ENCODE results near the gene LIG3. TPM values are rescaled to one million over a fixed set of nuclear protein-coding genes. Genes with fewer than 3 reads are reported as not detected.
"Not testable (repeated sequence)": the region's sequence is repeated elsewhere in the genome, so short reads cannot be mapped to it uniquely, and the experiment has no call there.

LIG3 gene
- 16.2 and 19.4 TPM in 2 replicates for total RNA-seq (2012; rRNA removed)

GRCh38 chr17:34980353-34980680 is at the start of gene LIG3:
LIG3 (plus strand) TSS chr17:34980512; CDS start chr17:34983006, 2,494 bp downstream.
- Histone ChIP-seq H3K4me1 (ENCODE audit: control insufficient read depth, insufficient read depth, low read length) (peaks cover 17% of the 10 kb centered on the region), H3K27me3 (ENCODE audit: control insufficient read depth, insufficient read depth, low read length) (no peaks in the 10 kb centered on the region), H3K9ac (ENCODE audit: low read depth, low read length) (peak within 1 kb of the TSS; percentile 100), H3K36me3 (ENCODE audit: insufficient read depth, low read length) (no peaks in the 10 kb centered on the region), H3K4me3 (ENCODE audit: low read length) (peak within 1 kb of the TSS; percentile 95), H3K4me2 (ENCODE audit: low read length) (peak within 1 kb of the TSS; percentile 89), H3K9me3 (replicated peaks; ENCODE audit: low read length) (no peaks in the 10 kb centered on the region)

DNA sequence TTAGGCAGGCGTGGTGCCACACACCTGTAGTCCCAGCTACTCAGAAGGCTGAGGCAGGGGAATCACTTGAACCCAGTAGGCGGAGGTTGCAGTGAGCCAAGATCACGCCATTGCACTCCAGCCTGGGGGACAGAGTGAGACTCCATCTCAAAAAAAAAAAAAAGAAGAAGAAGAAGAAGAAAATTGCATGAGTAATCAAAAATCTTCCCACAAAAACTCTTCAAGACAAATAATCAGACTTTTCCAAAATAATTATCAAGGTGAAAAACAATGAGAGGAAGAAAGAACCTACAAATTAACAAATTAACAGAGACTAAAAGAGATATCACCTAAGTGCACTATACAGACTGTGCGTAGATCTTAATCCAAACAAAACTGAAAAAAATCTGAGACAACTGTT is 29.5 kb upstream of the LIG3 start:
- H3K36me3 ChIP-seq (ENCODE audit: insufficient read depth, low read length); H3K4me3 ChIP-seq (ENCODE audit: low read length); H3K9me3 ChIP-seq (replicated peaks; ENCODE audit: low read length); H3K27me3 ChIP-seq (ENCODE audit: control insufficient read depth, insufficient read depth, low read length); H3K9ac ChIP-seq (ENCODE audit: low read depth, low read length); H3K4me2 ChIP-seq (ENCODE audit: low read length); H3K4me1 ChIP-seq (ENCODE audit: control insufficient read depth, insufficient read depth, low read length): not testable (repeated sequence)

- no peaks in the 10 kb centered on the region for H3K36me3 ChIP-seq (ENCODE audit: insufficient read depth, low read length)
- H3K4me3 ChIP-seq (ENCODE audit: low read length): no peak overlapping the region
- peaks cover 12% of the 10 kb centered on the region for H3K4me1 ChIP-seq (ENCODE audit: control insufficient read depth, insufficient read depth, low read length)
- no peaks in the 10 kb centered on the region for H3K27me3 ChIP-seq (ENCODE audit: control insufficient read depth, insufficient read depth, low read length)
- H3K9ac ChIP-seq (ENCODE audit: low read depth, low read length): no peak overlapping the region
- H3K9me3 ChIP-seq (replicated peaks; ENCODE audit: low read length): no peaks in the 10 kb centered on the region
- H3K4me2 ChIP-seq (ENCODE audit: low read length): no peak overlapping the region
These were observed 21.9 kb upstream of the LIG3 start for GRCh38 chr17:34958438-34958837.

DNA sequence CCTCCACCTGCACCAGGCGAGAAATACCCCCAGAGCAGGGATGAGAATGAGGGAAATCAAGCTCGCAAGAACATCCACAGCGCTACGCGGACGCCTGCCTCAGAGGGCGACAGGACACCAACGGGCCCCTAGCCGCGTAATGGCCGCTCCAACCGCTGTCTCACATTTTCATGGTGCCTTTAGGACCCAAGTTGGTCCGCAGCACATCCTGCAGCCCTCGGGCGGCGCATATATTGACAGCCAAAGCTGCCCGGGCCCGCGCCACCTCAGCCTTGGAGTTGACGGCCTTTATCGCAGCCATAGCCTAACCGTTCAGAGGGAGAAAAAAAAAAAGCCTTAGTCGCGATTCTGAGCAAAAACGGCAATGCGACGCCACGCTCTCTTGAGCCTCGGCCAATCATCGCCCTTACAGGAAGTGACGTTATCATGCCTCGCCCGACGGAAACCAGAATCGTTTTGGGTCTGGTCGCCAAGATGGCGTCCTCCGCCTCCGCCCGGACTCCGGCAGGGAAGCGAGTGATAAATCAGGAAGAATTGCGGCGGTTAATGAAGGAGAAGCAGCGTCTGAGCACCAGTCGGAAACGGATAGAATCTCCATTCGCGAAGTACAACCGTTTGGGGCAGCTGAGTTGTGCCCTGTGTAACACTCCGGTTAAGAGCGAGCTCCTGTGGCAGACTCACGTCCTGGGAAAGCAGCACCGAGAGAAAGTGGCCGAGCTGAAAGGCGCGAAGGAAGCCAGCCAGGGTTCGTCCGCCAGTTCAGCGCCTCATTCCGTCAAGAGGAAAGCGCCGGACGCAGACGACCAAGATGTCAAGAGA is 19.0 kb upstream of the LIG3 start, which contains the start of the genes CCT6B and ZNF830:
CCT6B (minus strand) TSS at position 368 of the 819 bp plus-strand sequence; CDS start at position 301, 67 bp downstream.
ZNF830 (plus strand) TSS at position 448 of the 819 bp plus-strand sequence; CDS start at position 475, 27 bp downstream.
- Histone ChIP-seq H3K4me1 (ENCODE audit: control insufficient read depth, insufficient read depth, low read length) (peaks cover 14% of the 10 kb centered on the region), H3K4me3 (ENCODE audit: low read length) (peak within 1 kb of the TSS; percentile 86), H3K9me3 (replicated peaks; ENCODE audit: low read length) (no peaks in the 10 kb centered on the region), H3K4me2 (ENCODE audit: low read length) (peak within 1 kb of the TSS; percentile 96), H3K36me3 (ENCODE audit: insufficient read depth, low read length) (peaks cover 23% of the 10 kb centered on the region), H3K9ac (ENCODE audit: low read depth, low read length) (peak within 1 kb of the TSS; percentile 95), H3K27me3 (ENCODE audit: control insufficient read depth, insufficient read depth, low read length) (no peaks in the 10 kb centered on the region)

DNA sequence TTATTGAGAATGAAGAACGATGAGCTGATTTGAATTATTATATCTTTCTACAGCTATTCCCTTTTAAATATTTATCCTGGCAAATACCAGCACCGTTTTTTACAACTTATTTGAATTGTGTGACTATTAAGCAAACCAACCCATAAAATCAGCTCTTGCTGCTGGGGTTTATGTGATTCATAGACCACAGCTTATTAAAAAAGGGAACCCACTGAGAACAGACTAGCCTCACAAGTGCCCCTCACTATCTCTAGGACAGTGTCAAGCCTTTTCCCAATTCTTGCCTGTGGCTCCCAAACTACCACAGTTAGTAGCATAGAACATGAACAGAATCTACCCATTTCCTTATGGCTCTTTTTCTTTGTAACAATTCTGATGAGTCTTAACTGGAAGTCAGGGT is 6.1 kb upstream of the LIG3 start:
- H3K4me2 ChIP-seq (ENCODE audit: low read length): no peak overlapping the region
- H3K4me3 ChIP-seq (ENCODE audit: low read length): no peak overlapping the region
- H3K9me3 ChIP-seq (replicated peaks; ENCODE audit: low read length): no peaks in the 10 kb centered on the region
- H3K4me1 ChIP-seq (ENCODE audit: control insufficient read depth, insufficient read depth, low read length): no peaks in the 10 kb centered on the region
- no peaks in the 10 kb centered on the region for H3K36me3 ChIP-seq (ENCODE audit: insufficient read depth, low read length)
- H3K27me3 ChIP-seq (ENCODE audit: control insufficient read depth, insufficient read depth, low read length): no peaks in the 10 kb centered on the region
- no peak overlapping the region for H3K9ac ChIP-seq (ENCODE audit: low read depth, low read length)

DNA sequence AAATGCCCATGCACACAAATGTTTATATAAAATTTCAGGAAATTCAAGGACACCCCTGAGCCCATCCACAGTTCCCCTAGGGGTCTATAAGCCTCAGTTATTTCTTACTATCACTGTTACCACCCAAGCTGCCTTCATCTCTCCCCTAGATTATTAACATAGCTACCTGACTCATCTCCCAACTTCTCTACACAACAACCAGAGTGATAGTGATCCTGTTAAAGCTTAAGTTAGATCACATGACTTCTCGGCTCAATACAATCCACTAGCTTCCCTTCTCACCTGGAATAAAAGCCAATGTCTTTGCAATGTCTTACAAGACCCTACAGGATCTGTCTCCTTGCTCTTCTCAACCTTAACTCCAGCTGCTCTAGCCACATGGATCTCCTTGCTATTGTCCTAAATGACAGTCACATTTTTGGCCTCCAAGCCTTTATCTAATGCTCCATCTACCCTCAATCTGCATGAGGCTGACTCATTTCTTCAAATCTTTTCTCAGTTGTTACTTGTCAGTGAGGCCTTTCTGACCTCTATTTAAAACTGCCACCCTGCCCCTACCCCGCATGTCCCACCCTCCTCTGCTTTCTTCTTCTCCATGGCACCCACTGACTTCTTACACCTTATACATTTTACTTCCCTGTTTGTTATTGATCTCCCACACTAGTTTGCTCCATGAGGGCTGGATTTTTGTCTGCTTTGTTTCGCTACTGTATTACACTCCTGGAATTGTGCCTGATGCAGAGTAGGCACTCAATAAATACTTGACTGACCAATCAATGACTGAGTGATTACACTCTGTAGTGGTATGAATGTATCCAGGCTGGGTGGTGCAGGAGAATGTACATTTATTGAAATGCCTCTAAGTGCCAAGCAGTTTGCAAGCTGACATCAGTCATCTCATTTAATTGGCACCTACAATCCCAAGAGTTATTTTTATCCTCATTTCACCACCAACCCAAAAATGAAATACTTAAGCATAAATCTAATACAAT is 5.2 kb upstream of the LIG3 start:
- Histone ChIP-seq H3K4me1 (ENCODE audit: control insufficient read depth, insufficient read depth, low read length) (peaks cover 8% of the 10 kb centered on the region), H3K9ac (ENCODE audit: low read depth, low read length) (no peak overlapping the region)

GRCh38 chr17:34979153-34979552 is 1.2 kb upstream of the LIG3 start:
- Histone ChIP-seq H3K4me1 (ENCODE audit: control insufficient read depth, insufficient read depth, low read length) (peaks cover 17% of the 10 kb centered on the region), H3K9me3 (replicated peaks; ENCODE audit: low read length) (no peaks in the 10 kb centered on the region), H3K36me3 (ENCODE audit: insufficient read depth, low read length) (no peaks in the 10 kb centered on the region), H3K4me3 (ENCODE audit: low read length) (no peak overlapping the region), H3K4me2 (ENCODE audit: low read length) (peak overlapping the region; percentile 89), H3K9ac (ENCODE audit: low read depth, low read length) (no peak overlapping the region), H3K27me3 (ENCODE audit: control insufficient read depth, insufficient read depth, low read length) (no peaks in the 10 kb centered on the region)

More for the DNA sequence above, 5.2 kb upstream of the LIG3 start:
- Histone ChIP-seq H3K36me3 (ENCODE audit: insufficient read depth, low read length) (no peaks in the 10 kb centered on the region), H3K27me3 (ENCODE audit: control insufficient read depth, insufficient read depth, low read length) (no peaks in the 10 kb centered on the region), H3K4me2 (ENCODE audit: low read length) (no peak overlapping the region), H3K4me3 (ENCODE audit: low read length) (no peak overlapping the region), H3K9me3 (replicated peaks; ENCODE audit: low read length) (no peaks in the 10 kb centered on the region)

- Histone ChIP-seq H3K27me3 (ENCODE audit: control insufficient read depth, insufficient read depth, low read length) (no peaks in the 10 kb centered on the region), H3K9ac (ENCODE audit: low read depth, low read length) (peak overlapping the region; percentile 100), H3K4me2 (ENCODE audit: low read length) (peak overlapping the region; percentile 89), H3K4me3 (ENCODE audit: low read length) (peak overlapping the region; percentile 95), H3K36me3 (ENCODE audit: insufficient read depth, low read length) (no peaks in the 10 kb centered on the region), H3K4me1 (ENCODE audit: control insufficient read depth, insufficient read depth, low read length) (peaks cover 17% of the 10 kb centered on the region), H3K9me3 (replicated peaks; ENCODE audit: low read length) (no peaks in the 10 kb centered on the region)
These were observed 511 bp upstream of the LIG3 start for GRCh38 chr17:34979650-34980352.

DNA sequence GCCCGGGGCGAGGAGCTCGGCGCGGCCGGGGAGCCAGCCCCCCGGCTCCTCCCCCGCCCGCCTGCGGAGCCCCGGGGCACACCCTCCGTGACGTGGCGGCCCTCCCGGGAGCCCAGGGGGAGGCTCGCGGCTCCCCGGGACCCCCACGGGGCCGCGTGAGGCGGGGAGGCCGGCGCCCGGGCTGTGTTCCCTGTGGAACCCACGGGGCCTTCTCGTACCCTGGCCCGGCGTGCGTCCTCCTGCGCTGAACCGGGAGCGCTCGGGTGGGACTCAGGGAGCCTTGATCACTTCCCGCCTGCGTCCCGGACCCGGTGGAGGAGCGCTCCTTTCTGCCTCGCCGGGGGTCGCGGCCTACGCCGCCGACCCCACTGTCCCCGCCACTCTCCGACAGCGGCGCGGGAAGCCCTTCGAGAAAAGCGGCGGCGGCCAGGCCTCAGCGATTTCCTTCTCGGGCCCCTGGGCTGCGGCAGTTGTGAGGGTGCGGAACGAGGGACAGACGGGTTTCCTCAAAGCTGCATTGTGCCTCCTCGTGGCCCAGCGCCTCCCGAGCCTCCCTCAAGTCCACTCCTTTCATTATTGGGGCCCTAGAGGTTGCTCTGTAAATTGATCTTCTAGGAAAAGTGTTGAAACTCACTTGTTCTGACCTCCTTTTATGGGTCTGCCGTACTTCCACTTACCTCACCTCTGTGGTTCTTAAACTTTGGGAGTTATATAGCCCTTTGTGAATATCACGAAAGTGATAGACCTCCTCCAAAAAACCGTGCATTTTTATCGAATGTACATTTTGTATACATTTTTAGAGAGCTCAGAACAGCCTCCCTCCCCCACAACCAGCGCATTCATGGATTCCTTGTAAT is 597 bp downstream of the LIG3 start:
- peak overlapping the region; percentile 95 for H3K4me3 ChIP-seq (ENCODE audit: low read length)
- peak overlapping the region; percentile 100 for H3K9ac ChIP-seq (ENCODE audit: low read depth, low read length)
- H3K36me3 ChIP-seq (ENCODE audit: insufficient read depth, low read length): no peaks in the 10 kb centered on the region
- peak overlapping the region; percentile 89 for H3K4me2 ChIP-seq (ENCODE audit: low read length)
- H3K27me3 ChIP-seq (ENCODE audit: control insufficient read depth, insufficient read depth, low read length): no peaks in the 10 kb centered on the region
- H3K9me3 ChIP-seq (replicated peaks; ENCODE audit: low read length): no peaks in the 10 kb centered on the region
- peaks cover 17% of the 10 kb centered on the region for H3K4me1 ChIP-seq (ENCODE audit: control insufficient read depth, insufficient read depth, low read length)

GRCh38 chr17:34981538-34982241 is 1.4 kb downstream of the LIG3 start:
- no peaks in the 10 kb centered on the region for H3K27me3 ChIP-seq (ENCODE audit: control insufficient read depth, insufficient read depth, low read length)
- peak overlapping the region; percentile 89 for H3K4me2 ChIP-seq (ENCODE audit: low read length)
- H3K9me3 ChIP-seq (replicated peaks; ENCODE audit: low read length): no peaks in the 10 kb centered on the region
- H3K4me3 ChIP-seq (ENCODE audit: low read length): peak overlapping the region; percentile 95
- H3K9ac ChIP-seq (ENCODE audit: low read depth, low read length): peak overlapping the region; percentile 100
- peaks cover 17% of the 10 kb centered on the region for H3K4me1 ChIP-seq (ENCODE audit: control insufficient read depth, insufficient read depth, low read length)
- H3K36me3 ChIP-seq (ENCODE audit: insufficient read depth, low read length): no peaks in the 10 kb centered on the region
